ENCODE measurements around the gene PTCRA. TPM values are rescaled to one million over a fixed set of nuclear protein-coding genes. Genes with fewer than 3 reads are reported as not detected.
A peak's percentile ranks its signal among the peaks of the same experiment; 100 is the strongest.
"Not testable (repeated sequence)": the region's sequence is repeated elsewhere in the genome, so short reads cannot be mapped to it uniquely, and the experiment has no call there.

The PTCRA gene, protein sequence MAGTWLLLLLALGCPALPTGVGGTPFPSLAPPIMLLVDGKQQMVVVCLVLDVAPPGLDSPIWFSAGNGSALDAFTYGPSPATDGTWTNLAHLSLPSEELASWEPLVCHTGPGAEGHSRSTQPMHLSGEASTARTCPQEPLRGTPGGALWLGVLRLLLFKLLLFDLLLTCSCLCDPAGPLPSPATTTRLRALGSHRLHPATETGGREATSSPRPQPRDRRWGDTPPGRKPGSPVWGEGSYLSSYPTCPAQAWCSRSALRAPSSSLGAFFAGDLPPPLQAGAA
- total RNA-seq (2014; rRNA removed; shearing (Covaris generic)) = not detected in 2 replicates

DNA sequence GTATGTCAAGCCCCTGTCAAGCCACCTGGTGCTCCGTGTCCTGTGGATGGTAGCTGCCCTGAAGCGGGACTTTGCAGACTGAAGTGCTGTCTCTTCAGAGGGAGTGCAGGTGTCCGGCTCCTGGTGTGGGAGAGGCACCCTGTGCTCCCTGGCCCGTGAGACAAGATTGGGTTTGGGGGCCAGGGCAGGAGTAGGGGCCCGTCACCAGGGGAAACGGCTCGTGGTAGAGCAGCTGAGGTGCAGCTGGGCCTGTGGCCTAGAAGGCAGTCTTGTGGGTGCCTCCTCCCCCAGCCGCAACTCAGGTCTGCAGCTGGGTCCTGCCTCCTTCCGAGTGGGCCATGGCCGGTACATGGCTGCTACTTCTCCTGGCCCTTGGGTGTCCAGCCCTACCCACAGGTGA lies at the start of gene PTCRA:
TSS of gene PTCRA (plus strand) at position 322 of the 400 bp plus-strand sequence. CDS start at position 339, 17 bp downstream.
- no peak for DNase-seq (ENCODE audit: low spot score)

DNA sequence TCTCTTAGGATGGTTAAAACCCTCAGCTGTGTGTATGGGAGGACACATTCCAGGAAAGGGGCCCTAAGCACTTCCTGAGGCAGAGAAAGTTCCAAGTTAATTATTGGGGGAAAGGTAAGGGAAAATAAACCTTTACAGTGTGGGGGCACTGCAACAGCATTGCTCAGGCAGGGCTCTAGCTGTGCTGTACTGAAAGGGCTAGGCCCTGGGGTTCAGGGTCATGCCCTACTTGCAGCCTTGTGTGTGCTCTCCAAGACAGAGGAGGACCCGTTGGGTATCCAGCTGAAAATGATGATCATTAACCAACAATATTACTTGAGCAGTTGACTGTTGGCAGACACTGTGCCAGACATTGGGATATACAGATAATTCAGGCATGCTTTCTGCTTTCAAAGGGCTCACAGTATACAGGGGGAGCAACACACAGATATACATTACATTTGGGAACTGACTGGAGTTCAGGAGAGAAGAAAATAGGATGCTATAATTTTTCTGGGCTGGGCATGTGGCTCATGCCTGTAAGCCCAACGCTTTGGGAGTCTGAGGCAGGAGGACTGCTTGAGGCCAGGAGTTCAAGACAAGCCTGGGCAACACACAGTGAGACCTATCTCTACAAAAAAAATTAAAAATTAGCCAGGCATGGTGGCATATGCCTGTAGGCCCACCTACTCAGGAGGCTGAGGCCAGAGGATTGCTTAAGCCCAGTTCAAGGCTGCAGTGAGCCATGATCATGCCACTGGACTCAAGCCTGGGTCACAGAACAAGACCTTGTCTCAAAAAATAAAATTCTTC lies 45.5 kb upstream of the PTCRA start:
- no peak for DNase-seq (ENCODE audit: low spot score)

DNA sequence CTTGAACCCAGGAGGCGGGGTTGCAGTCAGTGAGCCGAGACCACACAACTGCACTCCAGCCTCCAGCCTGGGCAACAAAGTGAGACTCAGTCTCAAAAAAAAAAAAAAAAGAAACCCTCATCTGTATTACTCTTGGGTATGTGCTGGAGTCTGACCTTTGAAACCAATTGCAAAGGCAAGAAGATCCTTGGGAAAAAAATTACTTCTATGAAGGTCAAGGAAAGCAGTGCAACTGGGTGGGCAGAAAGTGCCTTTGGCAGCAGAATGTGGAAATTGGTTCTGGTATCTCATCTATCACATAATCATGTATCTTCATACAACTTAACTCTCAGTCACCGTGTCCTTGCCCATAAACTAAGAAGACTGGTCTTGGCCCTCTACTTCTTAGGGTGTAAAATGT lies 44.1 kb upstream of the PTCRA start:
- no peak for DNase-seq (ENCODE audit: low spot score)

DNA sequence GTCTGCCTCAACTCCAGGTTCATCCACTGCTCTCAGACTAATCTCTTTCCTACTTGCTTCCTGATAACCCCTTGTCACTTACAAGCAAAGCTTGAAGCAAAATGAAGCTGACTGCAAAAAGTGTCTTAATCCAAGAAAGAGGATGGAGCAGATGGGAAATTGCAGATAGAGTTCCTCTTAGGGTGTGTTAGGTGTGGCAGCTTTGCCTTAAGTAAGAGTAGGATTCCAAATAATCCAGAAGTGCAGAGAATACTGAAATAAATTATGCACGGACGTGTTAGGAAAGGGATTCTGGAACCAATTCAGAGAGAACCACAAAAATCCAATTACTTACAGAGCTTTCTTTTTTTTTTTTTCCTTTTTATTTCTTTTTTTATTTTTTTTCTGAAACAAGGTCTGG lies 42.5 kb upstream of the PTCRA start:
- DNase-seq (ENCODE audit: low spot score) = no peak

DNA sequence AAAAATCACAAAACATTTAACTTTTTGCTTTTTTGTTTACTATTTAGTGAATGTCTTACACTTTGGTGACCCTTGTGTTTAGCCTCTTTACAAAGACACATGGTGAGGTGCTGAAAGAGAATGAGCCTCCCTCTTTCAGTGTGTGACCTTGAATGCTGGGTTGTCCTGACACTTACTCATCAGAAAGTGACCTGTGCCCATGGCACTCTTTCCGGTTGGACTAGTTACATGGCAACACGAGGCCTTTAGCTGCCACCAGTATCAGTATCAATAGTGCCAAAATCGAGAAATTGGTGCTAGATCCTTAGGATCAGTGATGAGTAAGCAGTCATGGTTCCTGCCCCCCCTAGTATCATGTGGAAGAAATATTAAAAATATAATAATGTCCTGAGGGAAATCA lies 38.2 kb upstream of the PTCRA start:
- DNase-seq (ENCODE audit: low spot score) = no peak

DNA sequence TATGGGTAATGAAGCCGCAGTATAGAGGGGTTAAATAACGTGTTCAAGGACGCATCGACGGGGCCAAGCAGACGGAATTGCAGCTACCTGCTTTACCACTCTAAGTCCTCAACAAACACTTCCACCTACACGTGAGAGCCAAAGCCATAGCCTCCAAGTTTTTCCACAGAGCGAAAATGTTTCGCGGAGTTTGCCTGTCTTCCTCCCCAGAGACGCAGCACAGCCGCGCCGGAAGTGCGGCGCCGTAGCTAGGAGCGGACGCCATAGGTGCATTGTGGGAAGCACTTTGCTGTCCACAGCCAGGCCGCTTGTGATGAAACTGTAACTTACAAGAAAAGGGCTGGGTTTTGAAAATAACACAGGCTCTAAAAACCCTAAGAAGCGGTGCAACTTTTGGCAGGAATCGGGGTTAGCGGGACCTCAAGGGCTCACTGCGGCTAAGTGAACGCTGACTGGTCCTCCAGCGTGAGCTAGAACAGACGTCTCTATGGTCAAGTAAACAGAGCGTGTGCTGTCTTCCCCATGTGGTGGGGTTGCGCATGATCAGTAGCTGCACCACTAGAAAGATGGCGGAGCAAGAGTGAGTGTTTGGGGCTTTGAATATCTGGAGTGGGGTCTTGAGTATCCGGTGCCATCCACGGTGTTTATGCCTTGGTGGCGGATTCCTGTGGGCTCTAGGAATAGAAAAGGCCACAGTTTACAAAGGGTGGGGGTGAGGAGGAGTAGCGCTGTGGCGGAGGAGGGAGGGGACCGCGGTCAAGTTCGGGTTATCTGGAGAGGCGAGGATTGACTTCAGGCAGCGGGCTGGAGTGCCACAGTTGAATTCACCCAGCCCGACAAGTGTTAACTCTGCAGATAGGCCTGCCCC lies 36.2 kb upstream of the PTCRA start, which contains the start of gene RPL7L1:
TSS of gene RPL7L1 (plus strand) at position 245 of the 868 bp plus-strand sequence. CDS start at position 540, 295 bp downstream.
- peak; percentile 89 for DNase-seq (ENCODE audit: low spot score)

DNA sequence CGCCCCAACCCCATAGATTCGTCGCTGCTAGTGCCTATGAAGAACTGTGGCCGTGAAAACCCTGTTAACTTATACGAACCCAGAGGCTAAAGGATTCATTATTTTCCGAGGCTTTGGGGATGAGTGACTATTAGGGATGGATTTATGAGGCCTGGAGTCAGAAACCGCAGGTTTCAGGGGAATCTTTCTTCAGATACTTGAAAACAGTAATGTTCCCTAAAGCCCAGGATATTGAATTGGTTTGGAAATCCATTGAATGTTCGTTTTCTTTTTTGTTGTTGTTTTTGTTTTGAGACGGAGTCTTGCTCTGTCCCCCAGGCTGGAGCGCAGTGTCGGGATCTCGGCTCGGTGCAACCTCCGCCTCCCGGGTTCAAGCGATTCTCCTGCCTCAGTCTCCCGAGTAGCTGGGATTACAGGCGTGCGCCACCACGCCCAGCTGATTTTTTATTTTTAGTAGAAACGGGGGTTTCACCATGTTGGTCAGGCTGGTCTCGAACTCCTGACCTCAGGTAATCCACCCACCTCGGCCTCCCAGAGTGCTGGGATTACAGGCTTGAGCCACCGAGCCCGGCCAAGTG lies 35.5 kb upstream of the PTCRA start:
- not testable (repeated sequence) for DNase-seq (ENCODE audit: low spot score)

DNA sequence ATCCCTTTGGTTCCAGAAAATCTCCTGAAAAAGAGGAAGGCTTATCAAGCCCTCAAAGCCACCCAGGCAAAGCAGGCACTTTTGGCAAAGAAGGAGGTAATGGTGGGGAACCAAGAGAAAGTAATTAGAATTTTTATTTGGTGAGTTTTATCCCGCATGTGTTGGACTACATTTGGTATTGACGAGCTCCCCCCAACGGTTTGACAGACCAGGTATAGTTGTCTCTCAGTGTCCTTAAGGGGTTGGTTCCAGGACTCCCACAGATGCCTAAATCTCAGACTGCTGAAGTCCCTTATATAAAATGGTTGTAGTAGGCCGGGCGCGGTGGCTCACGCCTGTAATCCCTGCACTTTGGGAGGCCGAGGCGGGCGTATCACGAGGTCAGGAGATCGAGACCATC lies 35.0 kb upstream of the PTCRA start:
- DNase-seq (ENCODE audit: low spot score) = not testable (repeated sequence)

DNA sequence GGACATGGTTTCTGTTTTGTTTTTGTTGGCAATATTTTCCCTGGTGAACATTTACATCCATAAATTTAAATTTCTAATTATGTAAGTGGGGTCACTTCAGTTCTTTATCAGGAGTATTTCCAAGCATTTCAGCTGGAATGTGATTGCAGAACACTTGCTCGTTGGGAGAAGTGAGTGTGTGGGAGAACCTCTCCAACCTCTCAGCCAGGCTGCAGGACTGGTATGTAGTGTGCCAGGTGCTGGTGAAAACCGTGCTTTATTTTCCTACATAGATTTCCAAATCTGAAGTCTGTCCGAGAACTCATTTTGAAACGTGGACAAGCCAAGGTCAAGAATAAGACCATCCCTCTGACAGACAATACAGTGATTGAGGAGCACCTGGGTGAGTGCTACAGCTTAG lies 30.2 kb upstream of the PTCRA start:
- DNase-seq (ENCODE audit: low spot score) = no peak

DNA sequence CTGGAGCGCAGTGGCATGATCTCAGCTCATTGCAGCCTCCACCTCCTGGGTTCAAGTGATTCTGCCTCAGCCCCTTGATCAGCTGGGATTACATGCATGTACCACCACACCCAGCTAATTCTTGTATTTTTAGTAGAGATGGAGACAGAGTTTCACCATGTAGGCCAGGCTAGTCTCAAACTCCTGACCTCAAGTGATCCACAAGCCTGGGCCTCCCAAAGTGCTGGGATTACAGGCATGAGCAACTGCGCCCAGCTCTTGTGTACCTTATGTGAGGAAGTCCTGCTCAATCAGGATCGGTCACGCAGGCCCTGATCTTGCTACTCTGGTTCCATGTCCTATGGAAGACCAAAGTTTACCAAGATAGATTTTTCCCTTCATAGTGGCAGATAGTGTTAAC lies 27.7 kb upstream of the PTCRA start:
- DNase-seq (ENCODE audit: low spot score) = not testable (repeated sequence)

DNA sequence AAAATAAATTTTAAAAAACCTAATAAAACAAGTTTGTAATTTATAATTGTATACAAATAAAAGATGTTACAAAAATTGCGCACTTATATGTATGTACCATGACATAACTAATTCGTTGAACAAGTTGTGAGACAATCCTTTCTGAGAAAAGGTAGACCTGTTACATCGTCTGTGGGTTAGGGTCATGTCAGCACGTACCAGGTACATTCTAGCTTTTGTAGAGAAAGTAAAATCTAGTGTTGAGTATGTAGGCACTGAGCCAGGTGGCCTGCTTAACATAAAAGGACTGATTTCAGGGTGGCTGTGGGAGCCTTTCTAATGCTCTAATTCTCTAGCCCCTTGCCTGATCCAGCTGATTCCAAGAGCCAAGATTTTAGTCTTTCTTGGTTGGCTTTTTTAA lies 26.0 kb upstream of the PTCRA start:
- no peak for DNase-seq (ENCODE audit: low spot score)

DNA sequence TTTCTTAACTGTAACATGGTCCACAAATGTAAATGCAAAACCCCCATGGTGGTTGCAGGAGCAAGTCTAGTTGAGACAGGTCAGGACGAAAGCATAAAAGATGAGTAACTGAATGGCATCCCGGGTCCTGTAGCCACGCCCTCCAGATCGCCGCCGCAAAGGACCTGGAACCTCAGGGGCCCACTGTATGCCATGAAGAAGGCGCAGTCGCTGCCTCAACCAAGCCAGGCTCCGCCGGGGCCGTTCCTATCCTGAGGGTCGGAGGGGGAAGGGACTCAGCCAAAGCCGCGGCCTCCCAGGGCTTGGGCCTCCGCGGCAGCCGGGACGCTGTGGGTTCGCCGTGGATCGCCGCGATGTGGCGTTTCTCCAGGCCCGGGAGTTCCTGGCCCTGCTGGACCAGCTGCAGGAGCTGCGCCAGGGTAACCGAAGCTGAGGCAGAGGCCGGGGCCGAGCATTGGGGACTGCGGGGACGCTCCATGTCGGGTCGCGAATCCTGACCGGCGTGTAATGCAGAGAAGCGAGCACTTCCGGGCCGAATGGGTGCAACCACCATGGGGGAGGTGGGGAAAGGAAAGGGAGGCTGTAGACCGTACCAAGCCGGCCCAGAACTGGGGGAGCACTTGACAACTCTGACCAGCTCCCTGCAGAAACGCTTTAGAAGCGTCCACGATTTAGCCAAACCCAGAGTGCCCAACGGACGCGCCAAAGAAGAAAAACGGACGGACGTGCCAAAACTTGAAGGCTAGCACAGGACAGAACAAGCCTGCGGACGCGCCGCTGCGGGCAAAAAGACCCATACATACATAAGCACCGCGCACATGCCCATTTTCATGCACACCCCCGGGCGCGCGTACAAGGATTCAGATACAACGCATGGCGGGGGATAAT lies 25.3 kb upstream of the PTCRA start:
- DNase-seq (ENCODE audit: low spot score) = peak; percentile 80

DNA sequence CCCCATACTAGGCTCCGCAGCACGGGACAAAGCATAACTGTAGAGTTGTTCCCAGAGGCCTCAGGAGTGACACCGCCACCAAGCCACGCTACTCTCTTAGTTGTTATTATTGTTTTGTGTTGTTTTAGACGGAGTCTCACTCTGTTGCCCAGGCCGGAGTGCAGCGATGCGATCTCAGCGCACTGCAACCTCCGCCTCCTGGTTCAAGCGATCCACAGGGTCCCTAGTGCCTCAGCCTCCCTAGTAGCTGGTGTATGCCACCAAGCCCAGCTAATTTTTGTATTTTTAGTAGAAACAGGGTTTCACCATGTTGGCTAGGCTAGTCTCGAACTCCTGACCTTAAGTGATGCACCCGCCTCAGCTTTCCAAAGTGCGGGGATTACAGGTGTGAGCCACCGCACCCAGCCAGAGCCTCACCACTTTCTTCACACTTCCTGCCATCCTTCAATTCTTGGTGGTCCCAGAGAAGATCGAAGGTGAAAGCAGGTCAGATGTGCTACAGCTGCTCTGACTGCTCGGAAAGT lies 24.6 kb upstream of the PTCRA start:
- no peak for DNase-seq (ENCODE audit: low spot score)

DNA sequence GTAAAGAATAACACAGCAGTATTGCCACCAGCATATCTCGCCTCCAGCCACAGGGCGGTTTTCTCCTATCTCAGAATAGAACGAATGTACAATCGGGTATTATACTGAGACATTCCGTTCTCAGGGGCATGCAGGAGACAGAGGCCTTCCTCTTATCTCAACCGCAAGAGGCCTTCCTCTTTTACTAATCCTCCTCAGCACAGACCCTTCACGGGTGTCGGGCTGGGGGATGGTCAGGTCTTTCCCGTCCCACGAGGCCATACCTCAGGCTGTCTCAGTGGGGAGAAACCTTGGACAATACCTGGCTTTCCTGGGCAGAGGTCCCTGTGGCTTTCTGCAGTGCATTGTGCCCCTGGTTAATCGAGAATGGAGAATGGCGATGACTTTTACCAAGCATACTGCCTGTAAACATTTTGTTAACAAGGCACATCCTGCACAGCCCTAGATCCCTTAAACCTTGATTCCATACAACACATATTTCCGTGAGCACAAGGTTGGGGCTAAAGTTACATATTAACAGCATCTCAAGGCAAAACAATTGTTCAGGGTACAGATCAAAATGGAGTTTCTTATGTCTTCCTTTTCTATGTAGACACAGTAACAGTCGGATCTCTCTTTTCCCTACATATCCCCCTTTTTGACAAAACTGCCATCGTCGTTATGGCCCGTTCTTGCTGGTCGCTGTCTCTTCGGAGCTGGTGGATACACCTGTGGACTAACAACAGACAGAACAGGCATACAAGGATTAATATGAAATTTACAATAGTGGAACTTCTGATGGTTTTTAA lies 21.6 kb upstream of the PTCRA start:
- DNase-seq (ENCODE audit: low spot score) = not testable (repeated sequence)

DNA sequence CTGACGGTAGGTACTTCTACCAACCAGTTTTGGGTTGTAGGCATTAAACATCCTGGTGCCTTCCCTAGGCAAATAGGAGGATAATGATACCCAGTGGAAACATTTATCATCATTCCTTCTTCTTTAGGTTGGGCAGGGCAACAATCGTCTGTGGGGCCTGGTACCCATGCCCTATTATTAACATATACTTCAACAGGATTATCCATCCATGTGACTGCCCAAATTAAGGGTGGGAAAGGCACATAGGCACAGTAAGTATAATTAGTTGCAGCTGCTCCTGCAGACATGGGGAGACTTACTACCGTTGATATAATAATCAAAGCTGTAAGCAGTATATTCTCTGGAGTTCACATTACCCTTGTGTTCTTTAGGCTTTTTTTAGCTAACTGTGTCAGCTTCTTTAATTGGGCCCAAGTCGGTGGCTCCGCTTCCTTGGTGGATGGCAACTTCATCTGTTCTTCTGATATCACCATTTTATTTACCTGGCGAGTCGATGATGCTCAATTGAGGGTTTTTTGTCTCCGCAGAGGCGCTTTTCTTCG lies 19.6 kb upstream of the PTCRA start:
- no peak for DNase-seq (ENCODE audit: low spot score)

DNA sequence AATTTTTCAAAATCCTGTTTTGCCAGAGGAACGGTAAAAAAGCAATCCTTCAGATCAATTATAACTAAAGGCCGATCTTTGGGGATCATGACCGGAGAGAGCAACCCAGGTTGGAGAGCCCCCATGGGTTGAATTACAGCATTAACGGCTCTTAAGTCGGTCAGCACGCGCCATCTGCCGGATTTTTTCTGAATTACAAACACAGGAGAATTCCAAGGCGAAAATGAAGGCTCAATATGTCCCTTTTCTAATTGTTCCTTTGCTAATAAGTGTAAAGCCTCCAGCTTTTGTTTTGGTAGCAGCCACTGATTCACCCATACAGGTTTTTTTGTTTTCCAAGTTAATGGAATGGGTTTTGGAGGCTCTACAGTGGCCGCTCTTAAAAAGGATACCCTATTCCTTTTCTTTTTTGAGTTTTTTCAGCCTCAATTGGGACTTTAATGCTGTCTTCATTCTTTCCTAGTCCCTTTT lies 16.9 kb upstream of the PTCRA start:
- peak; percentile 51 for DNase-seq (ENCODE audit: low spot score)

DNA sequence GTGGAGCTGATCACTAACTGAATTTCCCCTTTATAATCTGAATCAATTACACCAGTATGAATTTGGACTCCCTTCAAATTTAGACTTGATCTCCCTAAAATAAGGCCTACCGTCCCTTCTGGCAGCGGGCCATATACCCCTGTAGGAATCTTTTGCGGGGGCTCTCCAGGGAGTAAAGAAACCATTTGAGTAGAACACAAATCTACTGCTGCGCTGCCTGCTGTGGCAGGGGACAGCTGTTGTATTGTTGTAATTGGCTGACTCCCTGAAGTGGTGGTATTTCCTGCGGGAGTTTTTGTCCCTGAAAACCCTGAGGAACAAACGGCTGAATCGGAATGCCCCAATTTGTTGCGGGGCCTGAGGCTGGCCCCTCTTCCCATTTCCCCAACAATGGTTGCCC lies 16.0 kb upstream of the PTCRA start:
- DNase-seq (ENCODE audit: low spot score) = no peak

DNA sequence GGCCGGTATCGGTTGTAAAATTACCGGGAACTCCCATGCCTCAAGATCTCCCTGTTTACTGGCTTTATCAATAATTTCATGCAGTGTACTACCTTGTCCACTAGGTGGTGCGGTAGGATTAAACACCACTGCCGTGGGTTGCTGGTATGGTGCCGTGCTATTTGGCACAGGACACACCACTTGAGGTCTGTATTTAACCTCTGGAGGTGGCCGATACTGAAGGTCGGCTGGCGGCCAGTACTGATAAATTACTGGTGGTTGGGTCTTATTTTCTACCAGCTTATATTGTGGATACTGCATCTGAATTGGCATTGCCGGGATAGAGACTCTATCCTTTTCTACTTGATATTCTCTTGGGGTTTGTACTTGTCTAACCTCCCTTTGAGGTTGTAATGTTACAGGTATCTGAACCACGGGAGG lies 14.3 kb upstream of the PTCRA start:
- peak; percentile 74 for DNase-seq (ENCODE audit: low spot score)
